GM04503 (cell line): Measurements from ENCODE around the gene TMEM185A.
"Not testable (repeated sequence)": the region's sequence is repeated elsewhere in the genome, so short reads cannot be mapped to it uniquely, and the experiment has no call there.

Experiments used
- DNase-seq: peaks from one replicate; pipeline ENCODE4 v3.0.0-alpha.2; 2012; ENCODE audit warnings: low read depth

TMEM185A gene

GRCh38 chrX:149626829-149627228 is 4.8 kb downstream of the TMEM185A start:
- not testable (repeated sequence) for DNase-seq

DNA sequence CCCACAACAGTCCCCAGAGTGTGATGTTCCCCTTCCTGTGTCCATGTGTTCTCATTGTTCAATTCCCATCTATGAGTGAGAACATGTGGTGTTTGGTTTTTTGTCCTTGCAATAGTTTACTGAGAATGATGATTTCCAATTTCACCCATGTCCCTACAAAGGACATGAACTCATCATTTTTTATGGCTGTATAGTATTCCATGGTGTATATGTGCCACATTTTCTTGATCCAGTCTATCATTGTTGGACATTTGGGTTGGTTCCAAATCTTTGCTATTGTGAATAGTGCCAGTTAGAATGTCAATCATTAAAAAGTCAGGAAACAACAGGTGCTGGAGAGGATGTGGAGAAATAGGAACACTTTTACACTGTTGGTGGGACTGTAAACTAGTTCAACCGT is 11.9 kb downstream of the TMEM185A start:
- not testable (repeated sequence) for DNase-seq

GRCh38 chrX:149618871-149619270 is 12.7 kb downstream of the TMEM185A start:
- no peak for DNase-seq

GRCh38 chrX:149611623-149612175 is 19.9 kb downstream of the TMEM185A start:
- no peak for DNase-seq

DNA sequence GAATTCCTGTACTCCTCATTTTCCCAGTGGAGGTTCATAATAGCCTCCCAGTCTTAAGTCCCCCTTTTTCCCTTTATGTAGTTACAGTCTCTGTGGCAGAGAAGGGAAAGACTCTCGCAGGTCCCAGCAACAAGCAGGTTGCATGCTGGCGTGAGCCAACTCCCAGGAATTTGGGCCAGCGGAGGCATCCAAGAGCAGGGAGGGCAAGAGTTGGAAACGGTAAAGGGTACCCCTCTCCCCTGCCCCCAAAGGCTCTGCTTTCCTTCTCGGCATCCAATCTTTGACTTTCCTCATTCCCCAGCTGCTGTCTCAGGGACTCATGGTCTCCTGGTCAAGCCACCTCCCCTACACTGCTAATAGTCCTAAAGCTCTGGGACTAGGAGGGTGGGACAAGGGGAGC is 21.1 kb downstream of the TMEM185A start:
- DNase-seq: no peak

DNA sequence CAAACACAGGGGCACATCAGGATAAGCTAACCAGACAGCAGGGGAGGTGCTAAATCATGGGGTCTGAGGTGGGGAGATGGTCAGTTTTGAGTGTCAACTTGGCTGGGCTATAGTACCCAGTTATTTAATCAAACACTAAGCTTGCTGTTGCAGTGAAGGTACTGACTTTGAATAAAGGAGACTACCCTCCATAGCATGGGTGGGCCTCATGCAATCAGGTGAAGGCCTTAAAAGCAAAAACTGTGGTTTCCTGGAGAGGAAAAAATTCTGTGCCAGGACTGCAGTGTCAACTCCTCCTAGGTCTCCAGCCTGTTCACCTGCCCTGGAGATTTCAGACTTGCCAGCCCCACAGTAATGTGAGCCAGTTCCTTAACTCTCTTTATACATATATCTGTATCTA is 23.9 kb downstream of the TMEM185A start:
- no peak for DNase-seq

- DNase-seq: not testable (repeated sequence)
These were observed 26.2 kb downstream of the TMEM185A start for GRCh38 chrX:149605248-149605885.

DNA sequence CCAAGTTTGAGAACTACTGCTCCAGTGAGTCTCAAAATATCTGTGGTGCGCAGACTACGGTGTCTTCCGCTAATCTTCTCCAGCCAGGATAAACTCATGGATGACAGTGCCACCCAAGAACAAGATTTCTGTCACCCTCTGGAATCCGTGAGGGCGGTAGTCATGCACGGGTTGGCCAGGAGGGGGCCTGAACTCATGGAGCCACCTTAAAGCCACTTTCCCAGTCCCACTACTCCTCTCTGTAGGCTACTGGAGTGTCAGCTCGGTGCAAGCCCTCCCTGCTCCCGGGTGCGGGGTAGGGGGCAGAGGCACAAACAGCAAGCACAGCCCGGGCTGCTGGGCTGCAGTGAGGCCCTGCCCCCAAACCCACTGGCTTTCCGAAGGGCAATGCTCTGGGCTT is 33.0 kb downstream of the TMEM185A start:
- not testable (repeated sequence) for DNase-seq

- not testable (repeated sequence) for DNase-seq
These were observed 35.6 kb downstream of the TMEM185A start for GRCh38 chrX:149595943-149596342.

DNA sequence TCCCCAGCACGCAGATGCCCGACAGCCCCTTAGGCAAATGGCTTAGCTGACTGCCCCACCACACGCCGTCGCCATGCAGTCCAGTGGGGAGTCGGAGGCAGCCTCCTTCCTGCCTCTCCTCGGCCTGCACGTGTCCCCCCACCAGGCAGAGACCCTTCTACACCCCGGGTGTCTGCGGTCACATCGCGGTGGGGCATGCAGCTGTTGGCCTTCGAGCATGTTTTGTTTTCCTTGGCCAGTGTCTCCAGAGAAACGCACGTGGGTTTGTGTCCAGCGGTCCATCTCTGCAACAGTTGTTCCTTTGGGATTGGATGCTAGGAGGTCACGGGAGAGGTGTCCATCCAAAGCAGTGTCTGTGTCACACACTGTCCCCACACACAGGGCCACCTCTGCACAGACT is 36.4 kb downstream of the TMEM185A start, which contains the start of gene HSFX2:
HSFX2 (minus strand) TSS at position 101 of the 400 bp plus-strand sequence. CDS start 614 bp downstream, outside the sequence.
- not testable (repeated sequence) for DNase-seq

DNA sequence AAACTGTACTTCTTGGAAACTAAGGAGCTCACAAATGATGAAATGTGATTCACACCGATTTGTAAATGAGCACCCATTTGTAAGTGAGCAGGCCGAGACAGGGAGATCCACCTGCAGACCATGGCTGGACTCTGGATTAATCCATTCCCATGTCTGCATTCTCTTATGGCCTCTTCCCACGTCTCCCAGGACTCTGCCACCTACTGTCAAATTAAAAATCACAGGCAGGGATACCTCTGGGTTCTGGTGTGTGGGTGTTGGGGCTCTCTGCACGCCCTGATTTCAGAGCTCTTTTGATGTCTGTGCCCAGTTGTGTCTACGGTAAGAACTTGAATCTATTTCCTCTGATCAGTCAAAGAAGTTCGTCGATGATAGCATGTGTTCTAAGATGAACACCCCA is 40.6 kb downstream of the TMEM185A start:
- not testable (repeated sequence) for DNase-seq

- not testable (repeated sequence) for DNase-seq
These were observed 44.2 kb downstream of the TMEM185A start, which contains the start of gene MAGEA9B for GRCh38 chrX:149587359-149587758. TSS of gene MAGEA9B (minus strand) at chrX:149587459. CDS start at chrX:149583179, 4,280 bp downstream.

DNA sequence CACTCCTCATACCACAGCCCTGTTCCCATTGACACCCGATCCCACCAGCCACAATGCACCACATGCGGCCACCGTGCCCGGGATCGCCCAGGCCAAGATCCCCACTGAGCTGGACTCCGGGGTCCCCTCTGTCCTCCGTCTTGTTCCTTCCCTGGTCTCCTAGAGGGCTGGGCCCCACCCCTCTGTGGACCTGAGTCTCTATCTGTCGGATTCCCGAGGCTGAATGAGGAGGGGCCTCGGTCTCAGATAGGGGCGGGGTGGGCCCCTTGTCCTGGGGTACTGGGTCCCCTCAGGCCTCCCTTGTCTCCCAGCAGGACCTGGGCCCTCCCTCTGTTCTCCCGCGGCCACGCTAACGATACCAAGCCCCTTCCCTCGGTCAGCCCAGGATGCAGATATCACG is 46.0 kb downstream of the TMEM185A start:
- not testable (repeated sequence) for DNase-seq

GRCh38 chrX:149573456-149573855 is 58.1 kb downstream of the TMEM185A start:
- DNase-seq: not testable (repeated sequence)

DNA sequence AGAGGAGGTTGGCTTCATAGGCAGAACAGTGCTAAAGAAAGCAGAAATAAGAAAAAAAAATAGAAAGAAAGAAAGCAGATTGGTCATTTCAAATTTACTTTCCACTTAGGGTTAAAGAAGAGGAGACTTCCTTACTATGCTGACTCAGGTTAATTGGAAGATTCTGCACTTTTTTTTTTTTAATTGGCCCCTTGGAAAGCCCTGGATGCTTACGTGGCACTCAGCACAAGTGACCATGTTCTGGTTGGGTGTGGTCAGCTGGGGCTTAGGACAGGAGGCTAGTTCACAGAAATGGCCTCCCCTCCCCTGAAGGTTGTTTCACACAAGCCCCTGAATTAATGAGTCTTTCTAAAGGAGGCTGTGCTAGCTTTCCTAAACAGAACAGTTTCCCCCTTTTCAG is 58.8 kb downstream of the TMEM185A start:
- DNase-seq: no peak

GRCh38 chrX:149571770-149572169 is 59.8 kb downstream of the TMEM185A start:
- DNase-seq: no peak

DNA sequence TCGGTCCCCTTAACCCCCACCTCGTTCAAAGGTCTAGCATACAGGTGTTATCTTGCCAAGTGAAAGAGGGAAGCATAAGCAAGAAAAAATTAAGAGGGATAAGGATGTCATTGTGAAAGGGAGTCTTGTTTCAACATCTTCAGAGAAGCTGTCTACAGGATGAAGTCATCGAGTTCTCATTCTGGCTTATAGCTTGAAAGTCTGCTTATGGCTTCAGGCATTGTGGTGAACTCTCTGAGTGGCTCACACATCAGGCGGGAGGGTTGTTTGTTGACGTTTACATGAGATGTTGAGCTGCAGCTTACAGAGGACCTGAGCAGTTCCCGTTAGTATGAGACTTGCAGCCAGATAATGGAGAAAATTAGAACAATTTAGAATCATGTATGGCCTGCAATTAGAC is 60.9 kb downstream of the TMEM185A start:
- peak; percentile 56 for DNase-seq

GRCh38 chrX:149569770-149570169 is 61.8 kb downstream of the TMEM185A start:
- DNase-seq: no peak

DNA sequence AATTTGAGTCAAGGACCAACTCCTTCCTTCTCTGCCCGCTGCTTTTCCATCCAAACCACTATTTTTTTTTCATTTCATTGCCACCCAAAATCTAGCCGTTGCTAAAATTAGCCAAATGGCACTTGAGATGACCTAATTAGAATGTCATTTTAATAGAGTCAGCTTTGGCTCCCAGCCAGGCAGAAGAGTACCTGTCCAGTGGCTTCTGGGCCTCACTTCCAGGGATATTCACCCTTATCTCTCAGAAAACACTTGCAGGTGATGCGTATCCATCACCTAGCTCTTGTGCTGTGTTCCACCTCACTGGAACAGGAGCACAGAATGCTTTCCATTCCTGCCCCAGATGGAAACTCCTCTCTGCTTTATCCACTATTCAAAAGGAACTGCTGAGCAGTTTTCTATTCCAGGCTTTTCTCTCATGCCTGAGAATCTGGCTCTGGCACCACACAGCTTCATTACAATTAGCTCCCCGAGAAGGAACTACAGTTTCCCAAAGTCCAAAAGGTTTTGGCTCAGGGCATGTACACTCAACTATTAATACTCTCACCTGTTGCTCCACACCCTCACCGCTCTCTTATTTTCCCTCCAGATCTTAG is 62.8 kb downstream of the TMEM185A start:
- no peak for DNase-seq

DNA sequence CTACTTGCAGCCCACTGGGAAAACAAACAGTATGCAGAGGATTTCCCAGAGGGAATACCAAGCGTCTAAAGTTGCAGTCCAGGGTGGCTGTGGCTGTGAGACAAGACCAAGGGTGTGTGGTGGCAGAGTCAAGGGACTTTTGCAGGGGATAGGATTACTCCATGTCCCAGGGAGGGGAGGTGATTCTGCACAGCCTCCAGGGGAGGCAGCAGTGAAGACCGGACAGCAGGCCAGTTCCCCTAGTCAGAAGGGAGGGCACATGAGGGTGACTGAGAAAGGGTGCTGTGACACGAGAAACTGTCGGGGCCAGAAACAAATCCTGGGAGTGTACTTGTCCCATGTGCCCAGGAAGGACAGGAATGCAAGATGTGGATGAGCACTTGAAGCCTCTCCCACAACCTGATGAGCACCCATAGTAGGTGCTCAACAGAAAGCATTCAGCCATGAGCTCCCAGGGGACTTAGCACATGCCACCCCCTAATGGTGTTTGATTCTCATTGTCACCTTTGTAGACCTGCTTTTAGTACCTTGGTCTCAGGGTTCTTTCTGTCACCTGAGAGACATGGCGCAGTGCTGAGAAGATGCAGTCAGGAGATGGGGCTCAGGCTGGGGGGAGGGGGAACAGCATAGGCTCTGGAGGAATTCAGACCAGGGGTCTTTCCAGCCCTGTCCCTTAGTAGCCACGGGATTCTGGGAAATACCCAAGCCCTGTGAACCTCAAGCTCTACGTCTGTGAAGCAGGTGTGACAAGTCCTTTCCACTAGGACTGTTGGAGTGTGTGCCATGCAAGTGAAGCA is 63.8 kb downstream of the TMEM185A start:
- no peak for DNase-seq

GRCh38 chrX:149563359-149563758 is 68.2 kb downstream of the TMEM185A start:
- no peak for DNase-seq

- not testable (repeated sequence) for DNase-seq
These were observed 76.3 kb downstream of the TMEM185A start for GRCh38 chrX:149555251-149555650.

DNA sequence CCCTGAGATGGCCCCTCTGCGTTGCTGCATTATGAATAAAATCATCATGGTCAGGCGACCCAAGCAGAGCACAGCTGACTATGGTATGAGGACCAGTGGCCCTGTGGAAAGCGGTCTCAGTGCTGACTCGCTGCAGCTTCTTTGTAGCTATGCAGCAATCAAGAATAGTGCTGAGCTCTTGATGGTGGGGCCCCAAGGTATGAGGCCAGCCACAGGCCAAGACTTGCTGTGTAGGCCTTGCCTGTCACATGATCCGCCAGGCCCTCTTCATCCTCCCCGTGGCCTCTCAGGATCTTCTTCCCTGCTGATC is 79.7 kb downstream of the TMEM185A start:
- DNase-seq: not testable (repeated sequence)
